ENCODE measurements around the gene TMEM74B.

TMEM74B gene

DNA sequence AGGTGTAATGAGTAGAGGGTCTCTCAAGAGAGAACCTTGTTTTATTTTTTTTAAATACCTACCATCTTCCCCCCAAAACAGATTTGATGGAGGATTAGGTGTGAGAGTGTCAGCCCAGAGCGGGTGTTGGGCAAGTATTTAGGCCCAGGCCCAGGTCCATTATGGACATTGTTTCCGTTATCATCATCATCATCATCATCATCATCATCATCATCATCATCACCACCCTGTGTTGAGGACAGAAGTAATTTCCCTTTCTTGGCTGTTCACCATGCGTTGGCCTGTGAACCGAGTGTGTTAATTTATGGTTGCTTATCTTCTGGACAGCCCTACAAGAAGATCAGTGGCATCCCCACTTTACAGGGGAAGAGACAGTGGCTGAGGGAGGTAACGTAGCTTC is 37.8 kb downstream of the TMEM74B start:
- H3K27me3 ChIP-seq: no peaks in the 10 kb centered on the region
- H3K4me1 ChIP-seq: no peaks in the 10 kb centered on the region
- H3K9me3 ChIP-seq: no peaks in the 10 kb centered on the region
- H3K36me3 ChIP-seq: peaks cover 14 to 53% (median 20%) of the 10 kb centered on the region in 3 donors
- intact Hi-C loops (cut with DNase I; ENCODE audit: low total_unique reads): no loop called here
- H3K27ac ChIP-seq: no peak overlapping the region
- TF ChIP-seq, protein P1, sequence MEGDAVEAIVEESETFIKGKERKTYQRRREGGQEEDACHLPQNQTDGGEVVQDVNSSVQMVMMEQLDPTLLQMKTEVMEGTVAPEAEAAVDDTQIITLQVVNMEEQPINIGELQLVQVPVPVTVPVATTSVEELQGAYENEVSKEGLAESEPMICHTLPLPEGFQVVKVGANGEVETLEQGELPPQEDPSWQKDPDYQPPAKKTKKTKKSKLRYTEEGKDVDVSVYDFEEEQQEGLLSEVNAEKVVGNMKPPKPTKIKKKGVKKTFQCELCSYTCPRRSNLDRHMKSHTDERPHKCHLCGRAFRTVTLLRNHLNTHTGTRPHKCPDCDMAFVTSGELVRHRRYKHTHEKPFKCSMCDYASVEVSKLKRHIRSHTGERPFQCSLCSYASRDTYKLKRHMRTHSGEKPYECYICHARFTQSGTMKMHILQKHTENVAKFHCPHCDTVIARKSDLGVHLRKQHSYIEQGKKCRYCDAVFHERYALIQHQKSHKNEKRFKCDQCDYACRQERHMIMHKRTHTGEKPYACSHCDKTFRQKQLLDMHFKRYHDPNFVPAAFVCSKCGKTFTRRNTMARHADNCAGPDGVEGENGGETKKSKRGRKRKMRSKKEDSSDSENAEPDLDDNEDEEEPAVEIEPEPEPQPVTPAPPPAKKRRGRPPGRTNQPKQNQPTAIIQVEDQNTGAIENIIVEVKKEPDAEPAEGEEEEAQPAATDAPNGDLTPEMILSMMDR (IDR thresholded peaks at IDR 0.05): no peak
- no peak overlapping the region for H3K4me3 ChIP-seq
- no peak for DNase-seq

DNA sequence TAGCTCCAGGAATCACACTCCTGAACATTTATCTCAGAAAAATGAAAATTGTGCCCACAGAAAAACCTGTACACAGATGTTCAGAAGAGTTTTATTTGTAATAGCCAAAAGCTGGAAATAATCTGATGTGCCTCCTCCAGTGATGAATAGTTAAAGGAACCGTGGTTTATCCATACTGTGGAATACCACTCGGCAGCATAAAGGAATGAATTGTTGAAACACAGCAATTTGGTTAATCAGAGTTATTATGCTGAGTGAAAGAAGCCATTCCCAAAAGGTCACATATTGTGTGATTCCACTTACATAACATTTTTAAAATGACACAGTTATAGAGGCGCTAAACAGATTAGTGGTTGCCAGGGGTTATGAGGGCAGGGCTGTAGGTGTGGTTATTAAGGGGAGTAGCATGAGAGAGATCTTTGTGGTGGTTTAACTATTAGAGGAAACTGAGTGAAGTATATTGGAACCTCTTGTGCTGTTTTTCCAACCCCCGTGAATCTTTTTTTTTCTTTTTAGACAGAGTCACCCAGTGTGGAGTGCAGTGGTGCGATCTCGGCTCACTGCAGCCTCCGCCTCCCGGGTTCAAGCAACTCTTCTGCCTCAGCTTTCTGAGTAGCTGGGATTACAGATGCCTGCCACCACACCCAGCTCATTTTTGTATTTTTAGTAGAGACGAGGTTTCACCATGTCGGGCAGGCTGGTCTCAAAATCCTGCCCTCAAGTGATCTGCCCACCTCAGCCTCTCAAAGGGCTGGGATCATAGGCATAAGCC is 40.2 kb downstream of the TMEM74B start:
- DNase-seq: no peak
- TF ChIP-seq, protein P1 (IDR thresholded peaks at IDR 0.05): no peak
- Histone ChIP-seq H3K27ac (no peak overlapping the region), H3K4me1 (no peaks in the 10 kb centered on the region), H3K4me3 (no peak overlapping the region), H3K27me3 (no peaks in the 10 kb centered on the region), H3K9me3 (no peaks in the 10 kb centered on the region), H3K36me3 (peaks cover 27 to 76% (median 34%) of the 10 kb centered on the region in 3 donors)
- intact Hi-C loops (cut with DNase I; ENCODE audit: low total_unique reads): no loop called here

DNA sequence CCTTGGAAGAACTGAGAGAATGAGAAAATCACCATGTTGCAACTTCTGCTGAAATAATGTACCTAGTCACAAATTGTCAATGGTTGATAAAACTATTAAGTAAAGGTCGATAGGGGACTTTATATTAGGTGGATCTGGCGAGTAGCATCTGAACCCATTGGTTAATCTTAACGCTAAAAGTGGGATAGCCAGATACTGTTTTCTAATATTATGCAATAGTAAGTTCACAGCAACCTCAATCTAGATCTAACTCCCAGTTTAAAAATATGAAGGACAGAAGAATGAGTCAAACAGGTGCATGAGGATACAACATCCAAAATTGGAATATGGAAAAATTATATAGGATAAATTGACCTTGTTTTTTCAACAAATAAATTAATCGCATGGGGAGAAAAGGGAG is 47.5 kb downstream of the TMEM74B start:
- no peak overlapping the region for H3K4me3 ChIP-seq
- peaks cover 59 to 83% (median 80%) of the 10 kb centered on the region in 3 donors for H3K36me3 ChIP-seq
- no peaks in the 10 kb centered on the region for H3K4me1 ChIP-seq
- no peak overlapping the region for H3K27ac ChIP-seq
- no peak for DNase-seq
- TF ChIP-seq, protein P1 (IDR thresholded peaks at IDR 0.05): no peak
- intact Hi-C loops (cut with DNase I; ENCODE audit: low total_unique reads): no loop called here
- no peaks in the 10 kb centered on the region for H3K9me3 ChIP-seq
- no peaks in the 10 kb centered on the region for H3K27me3 ChIP-seq

DNA sequence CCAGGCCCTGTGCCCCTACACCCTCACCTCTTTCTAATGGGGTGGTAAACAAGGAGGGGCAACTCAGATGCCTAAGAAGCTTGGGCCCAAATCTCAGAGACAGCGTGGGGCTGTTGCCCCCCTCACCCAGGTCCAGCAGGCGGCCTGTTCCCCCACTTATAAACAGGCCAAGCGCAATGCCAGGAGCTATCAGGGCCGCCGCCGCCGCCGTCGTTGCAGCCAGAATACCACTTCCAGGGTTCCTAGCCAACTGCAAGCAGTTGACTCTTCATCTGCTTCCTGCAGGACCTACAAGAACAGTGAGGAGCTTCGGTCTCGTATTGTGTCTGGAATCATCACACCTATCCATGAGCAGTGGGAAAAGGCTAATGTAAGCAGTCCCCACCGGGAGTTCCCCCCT is 49.9 kb downstream of the TMEM74B start:
- H3K36me3 ChIP-seq: peaks cover 63 to 86% (median 83%) of the 10 kb centered on the region in 3 donors
- no peak for DNase-seq
- H3K4me1 ChIP-seq: no peaks in the 10 kb centered on the region
- H3K27me3 ChIP-seq: no peaks in the 10 kb centered on the region
- no peak overlapping the region for H3K4me3 ChIP-seq
- TF ChIP-seq, protein P1 (IDR thresholded peaks at IDR 0.05): no peak
- intact Hi-C loops (cut with DNase I; ENCODE audit: low total_unique reads): no loop called here
- H3K9me3 ChIP-seq: no peaks in the 10 kb centered on the region
- no peak overlapping the region for H3K27ac ChIP-seq

DNA sequence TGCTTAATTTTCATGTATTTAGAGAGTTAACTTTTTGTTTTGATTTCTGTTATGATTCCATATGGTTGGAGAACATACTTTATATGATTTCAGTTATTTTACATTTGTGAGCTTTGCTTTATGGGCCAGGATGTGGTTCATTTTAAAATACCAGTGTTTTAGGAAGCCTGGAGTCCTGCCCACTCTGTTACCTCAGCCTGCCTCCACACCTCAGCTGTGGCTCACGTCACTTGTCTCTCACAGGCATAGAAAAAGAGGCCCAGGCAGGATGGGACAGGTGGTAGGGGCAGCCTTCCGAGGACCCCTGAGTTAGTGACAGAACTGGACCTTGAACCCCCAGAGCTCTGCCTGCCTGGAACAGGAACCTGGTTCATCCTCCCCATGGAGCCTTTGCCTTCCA is 50.4 kb downstream of the TMEM74B start:
- Histone ChIP-seq H3K36me3 (peaks cover 65 to 86% (median 85%) of the 10 kb centered on the region in 3 donors), H3K27ac (no peak overlapping the region), H3K9me3 (no peaks in the 10 kb centered on the region), H3K27me3 (no peaks in the 10 kb centered on the region), H3K4me1 (no peaks in the 10 kb centered on the region), H3K4me3 (no peak overlapping the region)
- intact Hi-C loops (cut with DNase I; ENCODE audit: low total_unique reads): no loop called here
- TF ChIP-seq, protein P1 (IDR thresholded peaks at IDR 0.05): no peak
- DNase-seq: no peak

All from tibial artery (tissue), 4 donors.